NCI-H1105 (cell line): ENCODE measurements around the gene GLRX5.

ENCODE experiments used
- DNase-seq: peaks from one replicate; lab custom pipeline; 2025; lab: John Stamatoyannopoulos, UW

Gene GLRX5

DNA sequence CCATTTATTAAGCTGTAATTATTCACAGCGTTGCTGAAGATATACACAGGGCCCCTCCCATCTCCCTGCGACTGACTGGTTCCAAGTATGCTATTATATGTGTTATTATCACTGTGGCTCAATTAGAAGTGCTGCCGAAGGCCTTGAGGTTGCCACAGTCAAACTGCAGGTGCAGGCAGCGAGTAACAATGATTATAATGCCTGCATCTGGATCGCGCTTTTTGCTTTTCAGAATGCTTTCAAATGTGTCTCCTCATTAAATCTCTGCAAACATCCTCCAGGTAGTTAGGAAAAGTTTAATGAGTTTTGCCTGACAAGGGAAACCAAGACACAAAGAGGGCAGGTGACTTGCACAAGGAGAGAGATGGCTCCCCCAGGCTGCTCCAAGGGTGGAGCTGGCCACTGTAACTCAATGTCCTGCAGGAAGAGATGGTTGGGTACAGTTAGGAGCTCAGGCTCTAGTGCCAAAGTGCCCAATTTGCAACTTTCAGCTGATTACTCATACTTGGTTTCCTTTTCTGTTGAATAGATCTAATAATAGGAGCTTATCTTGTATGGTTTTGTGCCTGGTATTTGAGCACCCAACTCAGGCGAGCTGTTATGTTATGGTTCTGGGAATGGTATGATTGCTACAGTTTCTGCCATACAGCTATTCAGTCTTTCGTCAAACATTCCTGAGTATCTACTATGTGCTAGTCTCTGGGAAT is 16.7 kb upstream of the GLRX5 start:
- DNase-seq: peak; percentile 69

DNA sequence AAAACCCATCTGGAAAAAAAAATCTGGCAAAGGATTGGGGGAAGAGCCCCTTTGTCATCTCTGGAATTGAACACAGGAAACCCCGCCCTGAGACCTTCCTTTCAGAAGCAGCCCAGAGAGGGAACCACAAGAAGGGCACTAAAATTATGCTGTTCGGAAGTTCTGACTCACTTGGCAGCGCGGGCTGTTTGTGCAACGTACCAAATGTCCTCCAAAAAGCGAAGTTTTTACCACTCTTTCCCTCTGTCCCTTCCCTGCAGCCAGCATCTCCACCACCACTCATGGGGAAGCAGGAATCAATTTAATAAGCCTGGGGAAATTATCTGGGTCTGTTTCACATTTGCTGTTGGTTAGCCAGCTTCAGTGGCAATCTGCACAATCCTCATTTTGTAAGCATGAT is 15.2 kb upstream of the GLRX5 start:
- DNase-seq: no peak

DNA sequence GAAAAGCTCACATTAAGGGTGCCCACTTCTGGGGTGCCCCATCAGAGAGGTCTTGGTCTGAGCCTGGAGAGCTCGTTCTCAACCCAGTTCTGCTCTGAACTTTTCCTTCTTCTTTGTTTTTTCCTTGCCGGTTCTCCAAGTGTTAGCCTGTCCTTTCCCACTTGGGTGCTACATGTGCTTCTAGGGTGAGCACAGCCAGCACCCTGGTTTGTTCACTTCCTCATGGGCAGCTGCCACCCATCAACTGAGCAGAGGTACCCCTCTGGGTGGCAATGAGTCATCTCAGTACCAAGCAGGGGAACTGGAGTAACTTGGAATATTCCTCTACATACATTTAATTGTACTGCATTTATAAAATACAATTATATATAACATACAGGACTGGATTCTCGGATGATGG is 14.5 kb upstream of the GLRX5 start:
- DNase-seq: no peak

DNA sequence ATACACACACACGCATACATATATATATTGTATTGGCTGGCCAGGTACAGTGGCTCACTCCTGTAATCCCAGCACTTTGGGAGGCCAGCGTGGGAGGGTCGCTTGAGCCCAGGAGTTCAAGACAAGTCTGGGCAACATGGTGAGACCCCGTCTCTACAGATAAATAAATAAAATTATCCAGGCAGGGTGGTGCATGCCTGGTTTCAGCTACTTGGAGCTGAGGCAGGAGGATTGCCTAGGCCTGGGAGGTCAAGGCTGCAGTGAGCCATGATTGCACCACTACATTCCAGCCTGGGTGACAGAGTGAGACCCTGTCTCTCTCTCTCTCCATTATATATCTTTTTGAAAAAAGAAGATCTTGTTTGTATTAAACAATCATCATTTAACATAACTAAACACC is 13.8 kb upstream of the GLRX5 start:
- no peak for DNase-seq

DNA sequence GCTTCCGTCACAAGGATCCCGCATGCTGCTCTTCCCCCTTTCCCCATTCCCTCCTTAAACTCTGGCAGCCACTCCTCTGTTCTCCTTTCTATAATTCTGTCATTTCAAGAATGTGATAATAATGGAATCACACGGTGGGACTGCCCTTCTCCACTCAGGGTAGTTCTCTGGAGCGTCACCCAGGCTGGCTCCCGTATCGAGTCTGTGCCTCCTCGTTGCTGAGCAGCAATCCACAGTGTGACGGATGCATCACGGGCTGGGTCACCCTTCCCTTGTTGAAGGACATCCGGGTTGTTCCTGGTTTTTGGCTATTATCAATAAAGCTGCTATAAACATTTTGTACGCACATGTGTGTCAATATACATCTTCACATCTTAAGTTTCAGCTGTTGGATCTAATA is 12.7 kb upstream of the GLRX5 start:
- no peak for DNase-seq

DNA sequence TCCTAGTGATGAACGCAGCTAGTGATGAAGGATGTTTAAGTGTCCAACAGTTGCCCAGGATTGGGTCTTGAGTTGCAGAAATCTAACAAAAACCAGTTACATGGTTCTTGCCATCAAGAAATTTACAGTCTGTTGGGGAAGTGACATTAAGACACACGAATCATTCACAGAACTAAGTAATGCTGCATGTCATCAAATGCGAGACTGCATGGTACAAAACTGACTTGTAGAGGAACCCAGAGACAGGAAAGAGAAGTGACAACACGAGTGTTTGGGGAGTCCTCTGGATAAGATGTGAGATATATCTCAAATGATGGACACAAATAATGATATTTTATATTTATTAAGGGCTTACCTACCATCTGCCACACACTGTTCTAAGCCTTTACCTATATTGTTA is 12.3 kb upstream of the GLRX5 start:
- DNase-seq: no peak

DNA sequence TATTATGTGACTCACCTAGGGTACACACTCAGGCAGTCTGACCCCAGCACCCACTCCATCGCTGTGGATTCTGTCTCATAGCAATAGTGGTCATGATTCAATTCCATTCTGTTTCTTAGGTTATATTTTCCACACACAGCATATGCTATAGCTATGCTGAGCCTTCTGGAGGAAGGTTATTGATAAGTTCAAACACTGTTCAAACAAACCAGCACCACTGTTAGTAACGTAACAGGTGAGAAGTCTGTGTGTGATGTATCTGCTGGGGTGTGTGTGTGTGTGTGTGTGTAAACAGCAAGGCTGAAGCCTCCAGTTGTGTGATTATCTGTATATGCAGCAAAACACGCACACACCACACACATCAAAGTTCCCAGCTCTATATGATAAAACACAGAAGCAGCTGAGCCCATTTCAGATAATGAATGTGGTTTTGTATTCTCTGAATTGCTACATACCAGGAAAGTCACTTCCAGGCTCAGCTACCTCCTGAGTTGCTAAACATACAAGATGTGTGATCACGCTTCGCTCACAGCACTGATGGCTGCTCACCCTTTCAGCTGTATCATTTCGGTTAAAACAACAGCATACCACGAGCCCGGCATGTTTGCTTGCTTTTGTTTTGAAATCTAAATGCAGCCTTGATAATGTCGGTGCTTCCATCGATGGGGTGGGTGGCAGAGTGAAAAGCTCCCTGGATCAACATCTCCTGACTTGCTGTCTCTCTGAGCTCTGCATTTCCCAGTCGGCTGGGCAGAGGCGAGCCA is 11.6 kb upstream of the GLRX5 start:
- no peak for DNase-seq

DNA sequence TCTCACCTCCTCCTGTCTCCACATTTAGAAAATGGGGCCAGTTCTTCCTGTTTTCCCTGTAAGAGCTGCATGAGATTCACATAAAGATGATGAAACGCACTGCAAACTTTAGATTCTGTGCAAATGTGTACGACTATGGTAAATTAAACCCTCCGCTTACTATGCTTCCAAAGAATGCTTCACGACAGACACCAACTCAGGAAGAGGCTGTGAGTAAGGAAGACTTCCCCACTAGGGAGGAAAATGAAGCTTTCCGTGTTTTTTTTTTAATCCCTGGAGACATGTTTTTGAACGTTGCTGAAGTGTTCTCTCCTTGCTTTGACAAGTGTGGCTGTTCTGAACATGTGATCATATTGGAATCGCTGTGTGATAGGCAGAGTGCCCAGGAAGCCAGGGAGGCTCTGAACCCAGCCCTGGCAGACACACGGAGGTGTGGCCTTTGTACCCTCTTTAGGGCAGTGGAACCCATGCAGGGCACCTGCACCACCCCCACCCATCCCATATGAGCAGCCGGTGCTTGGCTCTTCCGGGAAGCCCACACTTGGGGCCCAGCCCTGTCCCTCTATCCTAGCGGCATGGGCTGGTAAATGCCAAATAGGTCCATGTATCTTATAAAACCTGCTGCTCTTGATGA is 10.9 kb upstream of the GLRX5 start:
- no peak for DNase-seq

DNA sequence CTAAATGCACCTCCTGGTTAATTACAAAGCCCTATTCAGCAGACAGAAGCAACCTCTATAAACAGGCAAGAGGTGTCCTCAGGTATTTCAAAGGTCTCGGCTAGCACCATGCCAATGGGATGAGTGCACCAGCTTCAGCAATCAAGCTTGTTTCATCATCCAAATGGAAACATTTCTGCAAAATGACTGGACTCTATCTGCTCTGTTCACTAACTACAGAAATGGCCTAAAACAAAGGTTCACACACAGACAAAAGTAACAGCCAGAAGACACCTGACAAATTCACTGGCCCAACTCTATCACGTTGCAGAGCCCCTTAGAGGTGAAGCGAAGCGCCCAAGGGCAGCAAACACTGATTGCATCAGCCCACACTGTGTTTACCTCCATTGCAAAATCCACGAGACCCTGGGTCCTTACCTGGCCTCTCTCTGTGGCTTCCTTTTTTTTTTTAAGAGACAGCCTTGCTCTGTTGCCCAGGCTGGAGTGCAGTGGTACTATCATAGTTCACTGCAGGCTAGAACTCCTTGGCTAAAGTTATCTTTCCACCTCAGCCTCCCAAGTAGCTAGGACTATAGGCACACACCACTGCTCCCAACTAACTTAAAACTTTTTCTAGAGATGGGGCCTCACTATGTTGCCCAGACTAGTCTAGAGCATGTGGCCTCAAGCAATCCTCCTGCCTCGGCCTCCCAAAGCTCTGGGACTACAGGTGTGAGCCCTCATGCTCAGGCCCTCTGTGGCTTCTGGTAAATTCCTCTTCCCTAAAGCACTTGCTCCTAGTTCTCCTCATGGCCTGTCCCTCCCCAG is 9.9 kb upstream of the GLRX5 start:
- DNase-seq: no peak

DNA sequence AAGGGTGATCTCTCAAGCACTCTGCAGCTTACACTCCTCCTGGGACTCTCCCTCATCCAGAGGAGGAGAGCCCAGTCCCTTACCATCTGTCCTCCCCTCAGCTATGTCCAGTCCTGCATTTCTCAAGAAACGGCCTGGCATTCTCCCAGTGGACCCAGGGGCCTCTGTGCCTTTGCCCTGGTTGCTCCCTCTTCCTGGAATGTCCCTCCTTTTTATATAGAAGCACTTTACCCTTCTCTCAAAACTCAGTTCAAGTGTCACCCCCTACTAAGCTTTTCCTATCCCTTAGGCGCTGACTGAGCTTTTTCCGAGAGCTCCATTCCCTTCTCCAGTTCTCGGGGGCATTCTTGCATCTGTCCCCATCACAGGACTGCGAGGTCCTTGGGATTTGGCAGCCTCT is 8.9 kb upstream of the GLRX5 start:
- no peak for DNase-seq

DNA sequence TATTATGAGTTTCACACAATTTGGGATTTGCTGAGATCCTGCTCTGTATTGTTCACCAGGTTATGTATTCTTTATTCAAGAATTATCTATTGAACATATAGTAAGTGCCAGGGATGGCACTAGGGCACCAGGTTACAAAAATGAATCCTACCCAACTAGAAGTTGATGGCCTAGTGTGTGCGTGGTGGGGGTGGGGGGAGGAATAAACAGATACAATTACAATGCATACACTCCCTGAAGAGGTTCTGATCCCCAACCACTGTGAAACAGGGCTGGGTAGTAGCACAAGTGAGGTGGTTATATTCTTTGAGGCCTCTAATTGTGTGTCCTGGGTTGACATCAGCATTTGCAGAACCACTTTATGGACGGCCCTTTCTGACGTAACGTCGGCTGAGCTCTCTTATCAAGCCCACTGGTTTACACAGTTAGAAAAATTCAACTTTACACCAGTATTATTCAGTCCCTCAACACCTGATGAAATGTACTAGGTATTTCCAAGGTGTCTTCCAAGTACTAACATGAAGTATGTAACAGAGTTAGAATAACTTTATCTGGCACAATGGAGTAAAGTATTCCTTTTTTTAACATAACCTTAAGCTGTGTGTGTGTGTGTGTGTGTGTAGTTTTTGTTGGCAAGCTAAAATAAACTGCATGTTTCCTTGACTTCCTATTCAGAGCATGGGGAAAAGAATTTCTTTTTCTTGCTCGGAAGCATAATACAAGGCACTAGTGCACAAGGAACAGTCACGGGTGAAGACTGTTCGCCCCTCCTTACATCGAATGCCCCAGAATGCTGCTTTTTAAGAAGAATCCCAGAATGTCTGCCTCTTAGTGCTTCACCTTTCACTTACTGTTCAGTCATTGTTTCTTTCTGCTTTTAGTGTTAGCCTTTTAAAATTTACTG is 8.1 kb upstream of the GLRX5 start:
- DNase-seq: no peak

DNA sequence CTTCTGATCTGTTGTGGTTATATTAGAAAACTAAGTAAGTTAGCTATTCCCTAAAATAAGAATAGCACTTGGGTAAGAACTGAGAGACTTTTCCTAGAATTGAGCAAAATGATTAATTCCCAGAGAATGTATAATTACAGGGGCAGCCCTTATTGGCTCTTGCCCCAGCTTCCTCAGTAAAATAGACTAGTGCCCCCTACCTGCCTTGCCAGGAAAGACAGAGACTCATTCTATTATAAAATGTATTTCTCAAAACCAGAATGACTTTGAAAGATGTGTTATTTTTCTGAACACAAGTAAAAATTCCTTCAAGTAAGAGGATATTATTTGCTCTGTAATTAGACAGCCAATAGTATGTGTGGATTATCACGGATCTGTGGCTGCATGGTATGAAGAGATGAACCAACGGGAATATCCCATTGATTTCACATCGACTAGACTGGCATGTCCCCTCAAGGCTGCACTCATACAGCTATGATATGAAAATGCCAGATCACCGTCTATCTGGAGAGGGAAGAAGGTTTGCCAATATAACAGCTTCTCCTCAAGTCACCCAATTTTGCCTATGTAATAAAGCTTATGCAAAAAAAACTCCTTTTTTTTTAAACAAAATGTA is 7.4 kb upstream of the GLRX5 start:
- DNase-seq: peak; percentile 22

DNA sequence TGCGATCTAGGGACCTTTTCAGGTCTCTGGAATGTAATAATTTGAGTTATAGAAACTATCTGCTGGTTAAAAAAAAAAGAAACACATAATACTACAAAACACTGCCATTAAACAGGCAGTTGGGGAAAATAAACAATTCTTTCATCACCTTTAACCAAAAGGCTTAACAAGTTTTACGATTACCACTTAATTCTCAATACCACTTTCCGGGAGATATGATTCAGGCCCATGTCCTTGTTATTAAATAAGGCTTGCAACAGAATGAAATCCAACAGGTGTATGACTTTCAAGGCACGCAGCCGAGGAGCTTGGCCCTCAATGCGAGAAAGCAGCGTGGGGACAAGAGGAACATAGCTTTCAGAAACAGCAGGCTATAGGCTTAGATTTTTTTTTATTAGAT is 5.6 kb upstream of the GLRX5 start:
- DNase-seq: no peak

DNA sequence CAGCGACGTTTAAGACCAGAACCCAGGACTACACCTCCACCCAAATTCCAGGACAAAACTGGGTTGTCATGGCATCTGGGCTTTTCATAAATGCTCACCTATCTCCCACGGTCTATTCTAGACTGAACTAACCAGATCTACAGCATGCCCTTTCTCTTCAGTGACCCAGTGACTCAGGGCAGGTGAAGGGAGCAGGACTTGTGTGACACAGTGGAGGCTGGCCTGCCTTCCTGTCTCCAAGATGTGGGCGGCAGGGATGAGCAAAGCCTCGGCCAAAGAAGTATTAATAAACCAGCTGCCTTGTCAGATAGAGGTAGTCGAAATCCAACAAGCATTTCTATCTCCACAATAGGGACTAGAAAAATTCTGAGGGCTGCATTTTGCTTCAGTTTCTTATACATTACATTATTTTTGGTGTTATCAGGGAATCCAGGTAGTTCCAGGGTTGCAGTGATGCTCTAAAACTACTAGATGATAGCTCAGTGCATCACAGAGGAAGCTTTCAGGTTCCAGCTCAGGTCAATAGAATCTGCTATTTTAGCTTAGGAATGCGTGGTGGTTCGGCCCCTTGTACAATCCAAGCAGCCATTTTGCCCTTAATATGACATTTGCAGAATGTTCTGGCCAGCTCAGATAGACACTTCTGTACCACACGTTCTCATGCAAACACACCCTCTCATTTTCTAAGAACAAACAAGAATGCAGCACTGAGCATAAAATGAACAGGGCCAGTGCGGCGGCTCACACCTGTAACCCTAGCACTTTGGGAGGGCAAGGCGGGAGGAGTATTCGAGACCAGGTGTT is 4.2 kb upstream of the GLRX5 start:
- DNase-seq: no peak

DNA sequence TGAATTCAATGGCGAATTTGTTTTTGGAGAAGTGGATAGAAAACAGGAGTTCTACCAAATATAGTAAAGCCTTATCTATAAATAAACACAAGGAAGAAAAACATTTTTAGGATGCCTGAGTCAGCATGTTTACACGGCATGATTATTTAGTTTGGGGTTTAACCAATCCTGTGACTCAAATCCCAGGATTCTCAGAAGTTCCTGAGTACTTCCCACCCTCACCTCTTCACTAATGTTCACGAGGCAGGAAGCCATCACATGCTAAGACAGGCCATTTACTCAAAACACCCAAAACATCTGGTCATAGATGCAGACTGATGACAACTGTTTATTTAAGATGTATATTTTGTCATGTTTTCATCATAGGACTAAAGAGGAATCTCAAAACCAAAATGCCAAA is 3.4 kb upstream of the GLRX5 start:
- DNase-seq: no peak

DNA sequence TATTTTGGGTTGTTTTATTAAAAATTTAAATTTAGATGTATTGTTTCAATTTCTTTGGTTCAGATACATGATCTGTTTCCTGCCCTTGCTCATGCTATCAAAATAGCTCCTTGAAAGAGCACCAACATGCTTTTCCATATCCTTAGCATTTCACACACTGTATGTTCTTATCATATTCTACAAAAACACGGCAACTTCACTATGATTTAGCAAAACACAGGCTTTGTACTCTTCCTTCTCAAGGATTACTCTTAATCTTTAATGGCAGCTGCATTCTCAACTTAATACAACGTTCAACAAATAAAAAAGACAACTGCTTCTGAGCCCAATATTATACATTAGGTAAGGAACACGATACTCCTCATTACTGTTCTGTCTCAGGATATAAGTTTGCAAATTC is 2.9 kb upstream of the GLRX5 start:
- no peak for DNase-seq

DNA sequence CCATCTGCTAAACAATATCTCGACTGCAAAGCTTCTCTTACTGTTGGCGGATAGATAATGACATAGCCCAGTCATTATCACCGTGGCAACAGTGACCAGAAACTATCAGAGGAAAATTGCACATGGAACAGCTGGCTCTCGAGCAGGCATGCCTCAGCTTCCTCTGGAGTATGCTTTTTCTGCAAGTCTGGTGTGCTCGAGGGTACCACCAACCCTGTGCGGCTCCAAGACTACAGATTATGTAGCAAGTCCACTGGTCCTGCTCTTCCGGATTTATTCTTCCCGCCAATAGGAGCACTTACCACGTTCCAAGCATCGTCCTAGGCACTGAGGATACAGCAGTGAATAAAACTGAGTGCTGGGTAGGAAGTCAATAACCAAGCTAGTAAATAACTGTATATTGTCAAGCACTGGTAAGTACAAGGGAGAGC is 1.4 kb upstream of the GLRX5 start:
- peak; percentile 67 for DNase-seq

DNA sequence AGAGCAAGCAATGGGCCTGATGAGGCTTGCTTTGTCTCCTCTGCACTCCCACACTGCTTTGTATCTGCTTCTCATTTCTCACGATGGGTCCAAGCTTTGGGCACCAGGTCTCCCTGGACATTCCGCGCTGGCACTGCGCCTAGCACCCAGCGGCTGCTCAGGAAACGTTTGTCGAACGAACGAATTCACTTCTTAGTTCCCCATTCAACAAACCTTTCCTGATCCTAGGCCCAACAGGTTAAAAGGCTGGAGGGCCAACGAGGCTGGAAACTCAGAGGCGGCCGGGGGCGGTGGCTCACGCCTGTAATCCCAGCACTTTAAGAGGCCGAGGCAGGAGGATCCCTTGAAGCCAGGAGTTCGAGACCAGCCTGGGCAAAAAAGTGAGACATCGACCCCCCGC is 1.0 kb upstream of the GLRX5 start:
- DNase-seq: no peak

DNA sequence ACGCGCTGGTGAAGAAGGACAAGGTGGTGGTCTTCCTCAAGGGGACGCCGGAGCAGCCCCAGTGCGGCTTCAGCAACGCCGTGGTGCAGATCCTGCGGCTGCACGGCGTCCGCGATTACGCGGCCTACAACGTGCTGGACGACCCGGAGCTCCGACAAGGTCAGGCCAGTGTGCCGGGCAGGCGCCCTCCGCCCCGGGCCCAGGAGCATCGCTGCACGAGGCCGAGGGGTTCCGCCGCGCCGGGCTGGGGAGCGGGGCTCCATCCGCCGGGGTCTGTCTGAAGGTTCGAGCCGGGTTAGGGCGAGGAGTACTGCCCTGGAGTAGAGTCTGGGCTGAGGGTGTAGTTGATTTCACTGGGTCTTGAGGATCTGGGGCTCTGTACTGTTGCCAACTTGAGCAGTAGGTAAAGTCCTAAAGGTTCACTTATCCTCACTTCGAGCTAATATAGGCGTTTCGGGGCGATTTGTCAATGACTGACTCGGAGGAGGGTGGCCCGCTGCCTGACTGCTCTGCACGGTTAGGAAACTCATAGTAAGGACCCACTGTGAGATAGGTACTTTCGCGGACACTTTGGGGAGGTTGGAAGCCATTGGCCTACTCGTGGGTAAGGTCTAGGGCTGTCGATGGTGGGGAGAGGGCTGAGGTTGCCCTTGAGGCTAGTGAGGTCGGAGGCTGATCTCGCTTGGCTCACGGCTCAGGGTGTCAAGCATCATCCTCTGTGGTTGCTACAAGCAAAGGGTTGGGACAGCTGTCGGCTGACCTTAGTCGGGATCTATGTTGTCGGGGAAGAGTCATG is 574 bp downstream of the GLRX5 start:
- DNase-seq: no peak
